ENCODE results near the gene OSBPL8.

DNA sequence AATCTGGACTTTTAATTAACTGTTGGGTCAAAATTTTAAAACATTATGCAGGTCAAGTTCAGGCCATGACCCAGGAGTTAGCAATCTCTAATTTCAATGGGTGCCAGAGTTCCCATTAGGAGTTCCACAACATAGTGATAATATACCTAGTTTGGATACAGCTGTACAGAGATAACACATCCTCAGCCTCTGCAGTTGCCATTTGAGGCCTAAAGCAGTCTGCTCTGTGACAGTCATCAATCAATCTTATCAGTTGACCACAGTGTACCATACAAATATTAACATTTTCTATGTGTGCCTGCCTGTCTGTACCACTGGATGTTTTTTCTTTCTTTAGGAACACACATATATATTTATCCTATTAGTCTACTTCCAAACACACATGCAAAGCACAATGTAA, 157.3 kb downstream of the OSBPL8 start:
- TF ChIP-seq, protein P1, sequence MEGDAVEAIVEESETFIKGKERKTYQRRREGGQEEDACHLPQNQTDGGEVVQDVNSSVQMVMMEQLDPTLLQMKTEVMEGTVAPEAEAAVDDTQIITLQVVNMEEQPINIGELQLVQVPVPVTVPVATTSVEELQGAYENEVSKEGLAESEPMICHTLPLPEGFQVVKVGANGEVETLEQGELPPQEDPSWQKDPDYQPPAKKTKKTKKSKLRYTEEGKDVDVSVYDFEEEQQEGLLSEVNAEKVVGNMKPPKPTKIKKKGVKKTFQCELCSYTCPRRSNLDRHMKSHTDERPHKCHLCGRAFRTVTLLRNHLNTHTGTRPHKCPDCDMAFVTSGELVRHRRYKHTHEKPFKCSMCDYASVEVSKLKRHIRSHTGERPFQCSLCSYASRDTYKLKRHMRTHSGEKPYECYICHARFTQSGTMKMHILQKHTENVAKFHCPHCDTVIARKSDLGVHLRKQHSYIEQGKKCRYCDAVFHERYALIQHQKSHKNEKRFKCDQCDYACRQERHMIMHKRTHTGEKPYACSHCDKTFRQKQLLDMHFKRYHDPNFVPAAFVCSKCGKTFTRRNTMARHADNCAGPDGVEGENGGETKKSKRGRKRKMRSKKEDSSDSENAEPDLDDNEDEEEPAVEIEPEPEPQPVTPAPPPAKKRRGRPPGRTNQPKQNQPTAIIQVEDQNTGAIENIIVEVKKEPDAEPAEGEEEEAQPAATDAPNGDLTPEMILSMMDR (IDR thresholded peaks at IDR 0.05): no peak
- TF ChIP-seq MXD4 (CRISPR knock-in tag; IDR thresholded peaks at IDR 0.05; ENCODE audit: borderline replicate concordance) (no peak), SMAD3 (CRISPR knock-in tag; IDR thresholded peaks at IDR 0.05; ENCODE audit: borderline replicate concordance) (no peak), JUN (CRISPR knock-in tag; IDR thresholded peaks at IDR 0.05) (no peak), MAX (CRISPR knock-in tag; IDR thresholded peaks at IDR 0.05) (no peak)
- TF ChIP-seq, protein P2, sequence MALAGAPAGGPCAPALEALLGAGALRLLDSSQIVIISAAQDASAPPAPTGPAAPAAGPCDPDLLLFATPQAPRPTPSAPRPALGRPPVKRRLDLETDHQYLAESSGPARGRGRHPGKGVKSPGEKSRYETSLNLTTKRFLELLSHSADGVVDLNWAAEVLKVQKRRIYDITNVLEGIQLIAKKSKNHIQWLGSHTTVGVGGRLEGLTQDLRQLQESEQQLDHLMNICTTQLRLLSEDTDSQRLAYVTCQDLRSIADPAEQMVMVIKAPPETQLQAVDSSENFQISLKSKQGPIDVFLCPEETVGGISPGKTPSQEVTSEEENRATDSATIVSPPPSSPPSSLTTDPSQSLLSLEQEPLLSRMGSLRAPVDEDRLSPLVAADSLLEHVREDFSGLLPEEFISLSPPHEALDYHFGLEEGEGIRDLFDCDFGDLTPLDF (CRISPR knock-in tag; IDR thresholded peaks at IDR 0.05): no peak
- TF ChIP-seq, protein P3, sequence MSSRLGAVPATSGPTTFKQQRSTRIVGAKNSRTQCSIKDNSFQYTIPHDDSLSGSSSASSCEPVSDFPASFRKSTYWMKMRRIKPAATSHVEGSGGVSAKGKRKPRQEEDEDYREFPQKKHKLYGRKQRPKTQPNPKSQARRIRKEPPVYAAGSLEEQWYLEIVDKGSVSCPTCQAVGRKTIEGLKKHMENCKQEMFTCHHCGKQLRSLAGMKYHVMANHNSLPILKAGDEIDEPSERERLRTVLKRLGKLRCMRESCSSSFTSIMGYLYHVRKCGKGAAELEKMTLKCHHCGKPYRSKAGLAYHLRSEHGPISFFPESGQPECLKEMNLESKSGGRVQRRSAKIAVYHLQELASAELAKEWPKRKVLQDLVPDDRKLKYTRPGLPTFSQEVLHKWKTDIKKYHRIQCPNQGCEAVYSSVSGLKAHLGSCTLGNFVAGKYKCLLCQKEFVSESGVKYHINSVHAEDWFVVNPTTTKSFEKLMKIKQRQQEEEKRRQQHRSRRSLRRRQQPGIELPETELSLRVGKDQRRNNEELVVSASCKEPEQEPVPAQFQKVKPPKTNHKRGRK (CRISPR knock-in tag; IDR thresholded peaks at IDR 0.05; ENCODE audit: borderline replicate concordance): no peak

Data from WTC11 (cell line).